ENCODE data around the gene PRR29.
"Not testable (repeated sequence)": the region's sequence is repeated elsewhere in the genome, so short reads cannot be mapped to it uniquely, and the experiment has no call there.

PRR29 gene

DNA sequence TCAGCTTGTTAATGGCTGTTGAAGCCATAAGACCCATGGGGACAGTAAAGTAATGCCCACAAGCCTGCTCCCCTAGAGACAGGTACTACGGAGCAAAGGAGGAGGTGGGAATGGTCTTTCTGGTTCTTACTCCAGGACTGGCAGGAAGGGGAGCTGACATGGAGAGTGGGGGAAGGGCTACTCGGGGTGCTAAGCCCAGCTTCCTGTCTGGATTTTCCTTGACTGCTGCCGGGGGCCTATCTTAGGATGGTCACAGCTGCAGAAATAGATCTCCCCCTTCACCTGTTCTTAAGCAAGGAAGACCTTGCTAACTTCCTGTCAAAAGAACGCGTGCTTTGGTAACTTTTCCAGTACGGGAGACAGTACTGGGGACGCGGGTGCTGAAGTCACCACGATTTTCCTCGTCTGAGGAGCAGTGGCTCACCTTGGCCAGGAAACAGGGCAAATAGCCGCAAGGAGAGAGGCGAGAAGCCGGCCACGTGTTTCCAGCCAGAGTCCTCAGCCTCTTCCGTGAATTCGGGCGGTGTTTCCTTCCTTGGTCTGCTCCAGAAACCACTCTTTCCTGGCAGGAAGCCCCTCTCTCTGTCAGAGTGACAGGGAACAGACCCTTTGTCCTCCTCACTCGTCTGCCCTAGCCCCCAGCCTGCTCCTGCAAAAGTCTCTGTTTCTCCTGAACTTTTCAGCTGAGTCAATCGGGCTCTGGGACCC lies 656 bp upstream of the PRR29 start:
- no peak for DNase-seq (ENCODE audit: low read depth)

DNA sequence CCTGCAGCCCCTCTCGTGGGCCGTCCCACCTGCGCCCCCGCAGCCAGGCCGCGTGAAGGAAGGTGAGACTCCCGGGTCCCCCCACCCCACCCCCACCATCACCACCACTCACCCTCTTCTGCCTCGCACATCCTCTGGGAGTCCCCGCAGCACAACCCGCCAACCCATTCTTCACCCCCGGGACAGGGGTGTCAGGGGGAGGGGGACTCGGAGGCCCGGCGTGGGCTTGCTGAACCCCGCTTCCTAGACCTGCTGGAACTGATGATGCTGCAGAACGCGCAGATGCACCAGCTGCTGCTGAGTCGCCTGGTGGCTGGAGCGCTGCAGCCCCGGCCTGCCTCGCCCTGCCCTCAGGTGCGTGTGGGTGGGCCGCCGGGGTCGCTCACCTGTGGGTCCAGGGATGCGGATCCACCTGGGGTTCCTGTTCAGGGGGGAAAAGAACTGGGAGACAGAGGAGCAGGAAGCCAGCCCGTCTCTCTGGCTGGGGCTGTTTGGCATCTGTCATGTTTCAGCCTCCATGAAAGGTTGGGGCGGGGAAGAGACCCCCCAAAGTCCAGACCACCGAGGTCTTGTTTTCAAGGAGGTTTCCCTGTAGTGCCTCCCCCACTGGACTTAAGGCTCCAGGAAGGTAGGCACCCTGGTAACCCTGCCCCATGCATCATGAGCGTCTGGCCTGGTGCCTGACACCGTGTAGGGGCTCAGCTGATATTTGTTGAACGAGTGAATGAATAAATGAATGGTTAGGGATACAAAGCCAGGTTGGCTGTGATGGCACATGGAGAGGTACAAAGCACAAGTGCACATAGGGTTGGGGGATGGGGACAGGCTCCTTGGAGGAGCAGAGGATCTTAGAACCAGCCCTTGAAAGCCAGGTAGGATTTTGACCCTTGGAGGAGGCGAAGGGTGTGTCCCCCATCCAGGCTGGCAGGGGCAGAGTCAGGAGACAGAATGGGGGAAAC lies 849 bp downstream of the PRR29 start:
- DNase-seq (ENCODE audit: low read depth), result no peak

DNA sequence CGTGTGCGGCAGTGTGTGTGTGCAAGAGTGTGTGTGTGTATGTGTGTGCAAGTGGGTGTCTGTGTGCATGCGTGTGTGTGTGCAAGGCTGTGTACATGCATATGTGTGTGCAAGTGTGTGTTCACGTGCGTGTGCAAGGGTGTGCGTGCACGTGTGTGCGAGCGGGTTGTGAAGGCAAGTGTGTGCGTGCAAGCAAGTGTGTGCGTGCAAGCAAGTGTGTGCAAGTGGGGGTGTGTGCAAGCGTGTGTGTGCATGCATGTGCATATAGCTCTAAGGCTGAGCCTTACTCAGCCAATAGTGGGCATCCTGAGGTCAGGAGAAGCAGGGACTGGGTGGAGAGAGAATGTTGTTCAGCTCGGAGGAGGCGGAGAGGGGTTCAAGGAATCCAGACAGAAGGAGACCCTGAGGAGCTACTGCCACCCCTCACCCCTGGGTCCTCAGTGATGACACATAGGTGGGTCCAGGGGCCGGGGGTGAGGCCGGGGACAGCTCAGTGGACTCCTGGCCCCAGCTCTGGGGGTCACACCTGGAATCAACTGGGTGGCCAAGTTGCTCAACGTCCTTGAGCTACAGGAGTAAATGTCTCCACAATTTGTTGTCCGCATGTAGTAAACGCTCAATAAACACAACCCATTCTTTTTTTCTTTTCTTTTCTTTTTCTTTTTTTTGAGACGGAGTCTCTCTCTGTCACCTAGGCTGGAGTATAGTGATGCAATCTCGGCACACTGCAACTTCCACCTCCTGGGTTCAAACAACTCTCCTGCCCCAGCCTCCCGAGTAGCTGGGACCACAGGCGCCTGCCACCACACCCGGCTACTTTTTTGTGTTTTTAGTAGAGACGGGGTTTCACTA lies 1.8 kb downstream of the PRR29 start:
- no peak for DNase-seq (ENCODE audit: low read depth)

DNA sequence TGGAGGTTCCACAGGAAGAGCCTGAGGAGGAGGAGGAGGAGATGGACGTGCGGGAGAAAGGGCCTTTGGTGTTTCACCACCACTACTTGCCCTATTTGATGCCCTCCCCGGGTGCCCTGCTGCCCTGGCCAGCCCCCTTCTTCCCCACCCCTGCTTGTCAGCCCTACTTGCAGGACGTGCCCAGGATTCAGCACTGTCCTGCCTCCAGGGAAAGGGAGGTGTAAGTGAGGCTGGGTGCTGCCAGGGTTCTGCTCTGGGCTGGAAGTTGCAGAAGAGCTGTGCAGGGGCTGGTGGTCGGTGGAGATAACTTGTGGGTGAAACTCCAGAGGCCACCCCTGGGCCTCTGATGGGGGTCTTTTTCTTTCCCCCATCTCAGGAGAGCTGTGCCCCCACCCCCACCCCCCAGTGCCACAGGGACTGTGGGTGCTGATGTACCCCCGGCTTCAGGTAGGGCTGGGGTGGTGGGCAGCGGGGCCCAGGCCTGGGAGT lies 3.0 kb downstream of the PRR29 start:
- DNase-seq (ENCODE audit: low read depth), result no peak

GRCh38 chr17:64001763-64002529 lies 3.8 kb downstream of the PRR29 start:
- no peak for DNase-seq (ENCODE audit: low read depth)

DNA sequence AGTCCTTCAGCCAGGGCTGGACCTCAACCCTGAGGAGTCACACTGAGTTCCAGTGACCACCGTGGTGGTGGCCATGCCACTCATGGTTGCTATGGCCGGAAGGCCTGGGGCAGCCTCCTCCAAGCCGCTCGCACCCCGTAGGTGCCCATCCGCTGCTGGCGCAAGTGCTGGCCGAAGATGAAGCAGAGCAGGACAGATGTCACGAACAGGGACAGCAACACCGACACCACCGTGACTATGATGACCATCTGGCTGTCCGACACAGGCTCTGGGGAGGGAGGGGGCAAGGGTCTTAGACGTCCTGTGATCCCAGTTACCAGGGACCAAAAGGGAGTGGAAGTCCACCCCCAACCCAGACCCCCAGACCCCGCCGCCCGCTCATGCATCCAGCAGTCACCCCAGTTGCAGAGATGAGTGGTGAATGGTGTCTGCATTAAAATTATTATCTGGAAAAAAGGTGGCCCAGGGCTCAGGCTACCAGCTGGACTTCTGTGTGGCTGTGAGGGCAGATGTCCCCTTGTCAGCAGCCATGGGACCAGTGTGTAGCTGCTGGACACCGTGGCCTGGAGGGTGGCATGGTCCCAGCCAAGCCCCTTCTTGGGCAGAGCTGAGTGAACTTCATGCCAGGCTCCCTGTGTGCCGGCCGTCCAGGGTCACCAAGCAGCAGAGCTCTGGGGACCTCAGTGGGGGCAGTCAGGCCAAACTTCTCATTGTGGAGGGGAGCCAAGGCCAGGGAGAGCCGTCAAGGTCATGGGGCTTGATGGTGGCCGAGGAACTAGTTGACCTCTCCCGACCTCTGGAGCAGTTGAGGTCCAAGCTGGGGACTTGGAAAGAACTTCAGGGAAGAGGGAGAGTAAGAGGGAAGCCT lies 4.7 kb downstream of the PRR29 start:
- DNase-seq (ENCODE audit: low read depth), result no peak

DNA sequence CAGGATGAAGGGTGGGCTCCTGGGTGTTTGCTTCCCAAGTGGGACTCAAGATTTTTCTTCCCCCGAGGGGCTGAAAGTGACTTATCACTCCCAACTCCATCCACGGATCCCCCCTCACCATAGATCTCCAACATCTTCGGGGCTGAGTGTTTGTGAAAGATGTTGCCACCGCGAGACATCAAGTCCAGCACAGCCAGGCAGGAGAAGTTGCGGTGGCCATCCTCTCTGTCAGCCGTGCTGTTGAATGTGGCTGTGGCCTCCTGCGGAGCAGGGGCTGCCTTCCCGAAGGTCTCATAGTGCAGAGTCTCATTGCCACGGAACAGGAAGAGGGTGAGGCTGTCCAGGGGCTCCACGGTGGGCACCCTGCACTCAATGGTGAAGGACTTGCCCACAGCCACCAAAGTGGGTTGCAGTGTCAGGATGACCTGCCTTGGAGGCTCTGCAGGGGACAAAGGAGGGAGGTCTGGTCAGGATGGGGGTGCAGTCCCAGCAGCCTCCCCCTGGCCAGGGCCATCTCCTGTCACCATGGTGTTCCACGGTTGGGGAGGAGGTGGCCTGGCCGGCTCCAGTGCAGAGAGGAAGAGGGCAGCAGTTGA lies 5.5 kb downstream of the PRR29 start:
- no peak for DNase-seq (ENCODE audit: low read depth)

GRCh38 chr17:64004218-64004770 lies 6.1 kb downstream of the PRR29 start:
- DNase-seq (ENCODE audit: low read depth), result no peak

- DNase-seq (ENCODE audit: low read depth), result no peak
Measured at GRCh38 chr17:64004903-64005733, 7.0 kb downstream of the PRR29 start.

DNA sequence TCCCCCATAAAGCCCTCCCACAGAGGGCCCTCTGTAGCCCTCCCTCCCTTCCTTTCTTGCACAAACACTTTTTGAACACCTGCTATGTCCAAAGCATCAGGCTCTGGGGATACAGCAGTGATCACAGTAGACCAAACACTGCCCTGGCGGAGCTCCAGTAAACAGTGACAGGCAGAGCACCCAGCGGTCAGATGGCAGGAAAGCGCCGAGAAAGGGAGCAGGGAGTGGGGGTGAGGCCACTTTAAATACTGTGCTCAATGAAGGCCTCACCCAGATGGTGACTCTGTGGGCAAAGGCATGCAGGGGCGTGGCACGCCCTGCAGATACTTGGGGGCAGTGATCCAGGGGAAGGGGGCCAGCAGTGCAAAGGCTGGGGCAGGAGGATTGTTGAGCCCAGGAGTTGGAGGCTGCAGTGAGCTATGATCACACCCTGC lies 7.6 kb downstream of the PRR29 start:
- DNase-seq (ENCODE audit: low read depth), result no peak

- peak; percentile 87 for DNase-seq (ENCODE audit: low read depth)
Measured at GRCh38 chr17:64006361-64007088, 8.4 kb downstream of the PRR29 start.

- DNase-seq (ENCODE audit: low read depth), result not testable (repeated sequence)
Measured at GRCh38 chr17:64007089-64007837, 9.1 kb downstream of the PRR29 start.

GRCh38 chr17:64007838-64008282 lies 9.7 kb downstream of the PRR29 start:
- DNase-seq (ENCODE audit: low read depth), result no peak

DNA sequence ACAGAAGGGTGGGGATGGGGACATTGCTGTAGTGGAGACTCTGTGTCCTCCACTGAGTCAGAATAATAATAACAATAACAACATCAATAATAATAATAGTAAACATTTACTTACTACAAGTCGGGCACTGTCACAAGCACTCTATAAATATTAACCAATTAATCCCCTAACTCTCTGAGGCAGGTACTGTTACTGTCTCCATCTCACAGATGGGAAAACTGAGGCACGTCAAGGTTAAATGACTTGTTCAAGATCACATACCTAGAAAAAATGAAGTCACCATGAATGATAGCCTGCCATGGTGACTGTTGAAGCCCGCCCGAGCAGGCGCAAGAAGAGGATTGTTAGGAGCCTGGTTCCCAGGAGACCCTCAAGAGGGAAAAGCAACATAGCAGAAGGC lies 10.2 kb downstream of the PRR29 start:
- DNase-seq (ENCODE audit: low read depth), result no peak

GRCh38 chr17:64008830-64009229 lies 10.7 kb downstream of the PRR29 start:
- DNase-seq (ENCODE audit: low read depth), result no peak

- DNase-seq (ENCODE audit: low read depth), result no peak
Measured at GRCh38 chr17:64009571-64010402, 11.6 kb downstream of the PRR29 start.

Data from CMK (cell line).